Keratinocyte (primary cell): Measurements from ENCODE around the gene CTXN1. TPM values are rescaled to one million over a fixed set of nuclear protein-coding genes. Genes with fewer than 3 reads are reported as not detected.

Experiments
- DNase-seq: peaks from one replicate; pipeline ENCODE4 v3.0.0-alpha.2; 2011; ENCODE audit warnings: low read depth, missing footprints, low spot score
- FAIRE-seq: peaks from 2 replicates; lab custom pipeline; 2011; peaks lifted over from hg19 to GRCh38; lab: Jason Lieb, UNC
- H2AFZ ChIP-seq: 2 replicates; pipeline ENCODE4 v1.6.0; 2012; ENCODE audit warnings: low read length, control low read depth, inconsistent platforms; ENCODE audit not compliant: control insufficient read depth
- H3K27ac ChIP-seq: 2 replicates; pipeline ENCODE4 v1.5.1; 2011; ENCODE audit warnings: low read length; ENCODE audit not compliant: control insufficient read depth, insufficient read depth
- H3K27me3 ChIP-seq: 3 replicates; pipeline ENCODE4 v1.6.0; 2011; ENCODE audit warnings: low read length; ENCODE audit not compliant: control insufficient read depth, insufficient read depth; ENCODE audit errors: extremely low read depth
- H3K36me3 ChIP-seq, 2 experiments: 2 replicates in 1 of 2; 3 replicates in 1 of 2; pipeline ENCODE4 v1.5.1; 2011; ENCODE audit warnings: low read length in 2 of 2, mild to moderate bottlenecking in 1 of 2; ENCODE audit not compliant: control insufficient read depth in 2 of 2, insufficient read depth in 2 of 2; ENCODE audit errors: extremely low read depth in 1 of 2
- H3K4me1 ChIP-seq: 3 replicates; pipeline ENCODE4 v1.5.1; 2011; ENCODE audit warnings: low read length; ENCODE audit not compliant: control insufficient read depth, insufficient read depth; ENCODE audit errors: extremely low read depth
- H3K4me2 ChIP-seq: 3 replicates; pipeline ENCODE4 v1.6.0; 2011; ENCODE audit warnings: low read depth, low read length; ENCODE audit not compliant: control insufficient read depth, insufficient read depth; ENCODE audit errors: extremely low read depth
- H3K4me3 ChIP-seq, 3 experiments: fragments of 200-600 bp in 1 of 3; sonication (generic) in 1 of 3; 2 replicates in 2 of 3; 3 replicates in 1 of 3; pipeline ENCODE4 v1.5.1; 2011 to 2016; ENCODE audit warnings: low read length in 3 of 3, mild to moderate bottlenecking in 3 of 3, control low read depth in 2 of 3, inconsistent platforms in 1 of 3, low read depth in 1 of 3, mixed read lengths in 1 of 3, mixed run types in 1 of 3, moderate library complexity in 1 of 3; ENCODE audit not compliant: control insufficient read depth in 2 of 3, insufficient read depth in 2 of 3; ENCODE audit errors: extremely low read depth in 1 of 3
- H3K79me2 ChIP-seq: 2 replicates; pipeline ENCODE4 v1.6.0; 2012; ENCODE audit warnings: low read length; ENCODE audit not compliant: control insufficient read depth, insufficient read depth
- H3K9ac ChIP-seq: 3 replicates; pipeline ENCODE4 v1.6.0; 2011; ENCODE audit warnings: low read length; ENCODE audit not compliant: control insufficient read depth, insufficient read depth; ENCODE audit errors: extremely low read depth
- H3K9me1 ChIP-seq: 3 replicates; pipeline ENCODE4 v1.6.0; 2011; ENCODE audit warnings: low read length; ENCODE audit not compliant: control insufficient read depth, insufficient read depth; ENCODE audit errors: extremely low read depth
- H3K9me3 ChIP-seq: 2 replicates; pipeline ENCODE4 v1.5.1; 2012; ENCODE audit warnings: low read depth, low read length; ENCODE audit not compliant: control insufficient read depth
- H4K20me1 ChIP-seq: 3 replicates; pipeline ENCODE4 v1.6.0; 2011; ENCODE audit warnings: low read length; ENCODE audit not compliant: control insufficient read depth, insufficient read depth; ENCODE audit errors: extremely low read depth
- EZH2 ChIP-seq: IDR thresholded peaks from one replicate; pipeline ENCODE4 v1.6.1; 2012; ENCODE audit warnings: inconsistent platforms, mild to moderate bottlenecking, low read length, moderate library complexity
- dilution Hi-C: fragments of 300-500 bp; cut with MboI; formaldehyde crosslinking; loops from one replicate; pipeline ENCODE4 v1.7.0; 2020; ENCODE audit warnings: low sequenced_read_pairs; ENCODE audit not compliant: extremely low pct_ligation_motif_present
- polyA plus RNA-seq, 5 experiments: library from polyadenylated mRNA; depleted of rRNA in 3 of 5; stranded (reverse) in 3 of 5; stranded (forward) in 1 of 5; unstranded in 1 of 5; fragments of >200 nt; gene quantifications; 1 replicate in 1 of 5; 2 replicates in 3 of 5; 3 replicates in 1 of 5; pipeline versions ENCODE4 v1.2.1 to v1.2.3, GENCODE V29; 2011 to 2012; ENCODE audit warnings: missing spikeins in 2 of 5, low read depth in 1 of 5, low replicate concordance in 1 of 5
- TF ChIP-seq, protein P1 (sequence below), 3 experiments: IDR thresholded peaks in 1 of 3; conservative IDR thresholded peaks in 1 of 3; optimal IDR thresholded peaks in 1 of 3; 2 replicates in 2 of 3; 3 replicates in 1 of 3; pipeline versions ENCODE3 to v1.5.1; 2011; ENCODE audit warnings: low read length in 3 of 3, mild to moderate bottlenecking in 3 of 3, moderate library complexity in 2 of 3, control low read depth in 1 of 3, inconsistent platforms in 1 of 3; ENCODE audit not compliant: insufficient read depth in 2 of 3; ENCODE audit errors: extremely low read depth in 1 of 3

The CTXN1 gene
- polyA plus RNA-seq, 1 donor (not counting 4 experiments of a cell fraction or from before 2014, with no cell fraction given): 0.41 TPM

DNA sequence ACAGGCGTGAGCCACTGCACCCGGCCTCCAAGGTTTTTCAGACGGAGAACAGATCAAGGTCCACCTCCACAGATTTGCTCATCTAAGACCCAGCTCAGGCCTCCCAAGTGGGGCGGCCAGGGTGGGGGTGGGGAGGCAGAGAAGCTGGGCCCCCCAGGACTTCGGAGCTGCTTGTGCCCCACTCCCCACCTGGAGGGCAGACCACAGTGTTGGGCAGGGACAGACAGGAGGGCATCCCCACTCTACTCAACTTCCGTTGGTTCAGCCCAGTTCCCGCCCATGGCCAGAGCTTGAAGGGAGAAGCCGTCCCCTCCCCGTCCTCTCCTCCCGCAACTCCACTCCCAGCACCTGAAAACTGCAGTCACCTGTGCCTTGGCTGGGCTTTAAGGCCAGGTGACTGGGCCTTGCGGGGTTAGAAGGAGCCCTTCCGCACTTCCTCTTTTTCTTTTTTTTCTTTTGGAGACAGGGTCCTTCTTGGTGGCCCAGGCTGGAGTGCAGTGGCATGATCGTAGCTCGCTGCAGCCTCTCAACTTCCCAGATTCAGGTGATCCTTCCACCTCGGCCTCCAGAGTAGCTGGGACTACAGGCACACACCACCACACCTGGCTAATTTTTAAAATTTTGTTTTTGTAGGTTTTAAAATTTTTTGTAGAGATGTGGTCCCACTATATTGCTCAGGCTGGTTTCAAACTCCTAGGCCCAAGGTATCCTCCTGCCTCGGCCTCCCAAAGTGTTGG lies 38.4 kb downstream of the CTXN1 start:
- H4K20me1 ChIP-seq: no peaks in the 10 kb centered on the region
- H3K9me1 ChIP-seq: no peaks in the 10 kb centered on the region
- no peak for TF ChIP-seq EZH2
- TF ChIP-seq, protein P1, sequence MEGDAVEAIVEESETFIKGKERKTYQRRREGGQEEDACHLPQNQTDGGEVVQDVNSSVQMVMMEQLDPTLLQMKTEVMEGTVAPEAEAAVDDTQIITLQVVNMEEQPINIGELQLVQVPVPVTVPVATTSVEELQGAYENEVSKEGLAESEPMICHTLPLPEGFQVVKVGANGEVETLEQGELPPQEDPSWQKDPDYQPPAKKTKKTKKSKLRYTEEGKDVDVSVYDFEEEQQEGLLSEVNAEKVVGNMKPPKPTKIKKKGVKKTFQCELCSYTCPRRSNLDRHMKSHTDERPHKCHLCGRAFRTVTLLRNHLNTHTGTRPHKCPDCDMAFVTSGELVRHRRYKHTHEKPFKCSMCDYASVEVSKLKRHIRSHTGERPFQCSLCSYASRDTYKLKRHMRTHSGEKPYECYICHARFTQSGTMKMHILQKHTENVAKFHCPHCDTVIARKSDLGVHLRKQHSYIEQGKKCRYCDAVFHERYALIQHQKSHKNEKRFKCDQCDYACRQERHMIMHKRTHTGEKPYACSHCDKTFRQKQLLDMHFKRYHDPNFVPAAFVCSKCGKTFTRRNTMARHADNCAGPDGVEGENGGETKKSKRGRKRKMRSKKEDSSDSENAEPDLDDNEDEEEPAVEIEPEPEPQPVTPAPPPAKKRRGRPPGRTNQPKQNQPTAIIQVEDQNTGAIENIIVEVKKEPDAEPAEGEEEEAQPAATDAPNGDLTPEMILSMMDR (optimal IDR thresholded peaks at IDR 0.05 in 1 of 3, IDR thresholded peaks at IDR 0.05 in 1 of 3, conservative IDR thresholded peaks at IDR 0.05 in 1 of 3; ENCODE audit: extremely low read depth in 1 of 3, insufficient read depth in 2 of 3, low read length in 3 of 3): no peak
- H2AFZ ChIP-seq: no peak overlapping the region
- no peaks in the 10 kb centered on the region for H3K27me3 ChIP-seq
- peaks cover 0 to 2% of the 10 kb centered on the region in 2 experiments for H3K36me3 ChIP-seq
- dilution Hi-C loops: no loop called here
- no peak overlapping the region for H3K27ac ChIP-seq
- peak overlapping the region; percentile 88 for H3K9ac ChIP-seq
- H3K79me2 ChIP-seq: peaks cover 14% of the 10 kb centered on the region
- no peak for DNase-seq
- peak overlapping the region; percentile 98 for H3K4me2 ChIP-seq
- H3K4me1 ChIP-seq: peaks cover 10% of the 10 kb centered on the region
- H3K4me3 ChIP-seq: no peak overlapping the region
- FAIRE-seq: no peak
- no peaks in the 10 kb centered on the region for H3K9me3 ChIP-seq

DNA sequence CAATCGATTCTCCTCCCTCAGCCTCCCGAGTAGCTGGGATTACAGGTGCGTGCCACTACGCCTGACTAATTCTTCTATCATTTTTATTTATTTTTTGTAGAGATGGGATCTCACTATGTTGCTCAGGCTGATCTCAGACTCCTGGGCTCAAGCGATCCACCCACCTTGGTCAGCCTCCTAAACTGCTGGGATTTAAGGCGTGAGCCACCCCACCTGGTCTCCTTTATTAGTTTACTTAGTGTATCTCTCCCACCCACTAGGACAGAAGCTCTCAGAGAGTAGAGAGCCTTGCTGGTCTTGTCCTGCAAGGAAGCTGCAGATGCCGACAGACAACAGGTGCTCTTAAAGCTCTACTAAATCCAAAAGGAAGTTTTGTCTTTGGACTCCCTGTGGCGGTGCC lies 40.1 kb downstream of the CTXN1 start:
- no peak for TF ChIP-seq EZH2
- TF ChIP-seq, protein P1 (optimal IDR thresholded peaks at IDR 0.05 in 1 of 3, IDR thresholded peaks at IDR 0.05 in 1 of 3, conservative IDR thresholded peaks at IDR 0.05 in 1 of 3; ENCODE audit: extremely low read depth in 1 of 3, insufficient read depth in 2 of 3, low read length in 3 of 3): no peak
- H3K36me3 ChIP-seq: peaks cover 0 to 2% of the 10 kb centered on the region in 2 experiments
- H3K27me3 ChIP-seq: no peaks in the 10 kb centered on the region
- no peak overlapping the region for H3K27ac ChIP-seq
- no peak overlapping the region for H3K4me3 ChIP-seq
- peaks cover 9% of the 10 kb centered on the region for H3K79me2 ChIP-seq
- H3K4me2 ChIP-seq: no peak overlapping the region
- H2AFZ ChIP-seq: no peak overlapping the region
- no peak for DNase-seq
- FAIRE-seq: no peak
- dilution Hi-C loops: no loop called here
- H3K9ac ChIP-seq: no peak overlapping the region
- peaks cover 10% of the 10 kb centered on the region for H3K4me1 ChIP-seq
- H3K9me3 ChIP-seq: no peaks in the 10 kb centered on the region
- H4K20me1 ChIP-seq: no peaks in the 10 kb centered on the region
- H3K9me1 ChIP-seq: no peaks in the 10 kb centered on the region
